Stimulated activated CD8-positive, alpha-beta memory T cell treated with anti-CD3 and anti-CD28 coated beads, Interleukin-4, amount 100 ng/mL, for 48 hours (primary cell): ENCODE results near the gene AHCYL1.

Experiments
- DNase-seq: peaks from one replicate; pipeline ENCODE4 v3.0.0-alpha.2; 2020

The AHCYL1 gene

GRCh38 chr1:110043016-110043415 lies 58.5 kb downstream of the AHCYL1 start:
- no peak for DNase-seq

- DNase-seq = no peak
These were observed 62.9 kb downstream of the AHCYL1 start for GRCh38 chr1:110047463-110047862.

GRCh38 chr1:110048240-110048639 lies 63.7 kb downstream of the AHCYL1 start:
- no peak for DNase-seq

GRCh38 chr1:110048923-110049601 lies 64.5 kb downstream of the AHCYL1 start:
- DNase-seq = no peak

GRCh38 chr1:110049801-110050601 lies 65.4 kb downstream of the AHCYL1 start:
- DNase-seq = no peak

GRCh38 chr1:110050602-110051261 lies 66.2 kb downstream of the AHCYL1 start:
- no peak for DNase-seq

- no peak for DNase-seq
These were observed 66.7 kb downstream of the AHCYL1 start for GRCh38 chr1:110051262-110051648.

GRCh38 chr1:110053552-110054428 lies 69.2 kb downstream of the AHCYL1 start:
- peak; percentile 89 for DNase-seq

- no peak for DNase-seq
These were observed 71.1 kb downstream of the AHCYL1 start for GRCh38 chr1:110055493-110056284.

- DNase-seq = no peak
These were observed 71.7 kb downstream of the AHCYL1 start for GRCh38 chr1:110056285-110056683.

GRCh38 chr1:110056776-110057175 lies 72.2 kb downstream of the AHCYL1 start:
- DNase-seq = no peak

GRCh38 chr1:110057963-110058518 lies 73.5 kb downstream of the AHCYL1 start:
- DNase-seq = no peak

GRCh38 chr1:110058591-110058990 lies 74.0 kb downstream of the AHCYL1 start:
- no peak for DNase-seq

- no peak for DNase-seq
These were observed 74.7 kb downstream of the AHCYL1 start for GRCh38 chr1:110059133-110059863.

- peak; percentile 90 for DNase-seq
These were observed 75.6 kb downstream of the AHCYL1 start for GRCh38 chr1:110060034-110060661.

GRCh38 chr1:110060662-110061060 lies 76.1 kb downstream of the AHCYL1 start:
- DNase-seq = no peak

- DNase-seq = no peak
These were observed 76.8 kb downstream of the AHCYL1 start for GRCh38 chr1:110061341-110061740.

GRCh38 chr1:110062612-110063011 lies 78.0 kb downstream of the AHCYL1 start:
- no peak for DNase-seq

- no peak for DNase-seq
These were observed 79.2 kb downstream of the AHCYL1 start for GRCh38 chr1:110063781-110064180.

GRCh38 chr1:110064576-110065337 lies 80.2 kb downstream of the AHCYL1 start:
- DNase-seq = no peak
